G401 (cell line): ENCODE measurements around the gene GNG7. TPM values are rescaled to one million over a fixed set of nuclear protein-coding genes. Genes with fewer than 3 reads are reported as not detected.
A peak's percentile ranks its signal among the peaks of the same experiment; 100 is the strongest.
"Not testable (repeated sequence)": the region's sequence is repeated elsewhere in the genome, so short reads cannot be mapped to it uniquely, and the experiment has no call there.

Experiments
- DNase-seq: peaks from one replicate; pipeline ENCODE4 v3.0.0-alpha.2; 2015; ENCODE audit warnings: low spot score
- in situ Hi-C: cut with HindIII; loops from 2 replicates; pipeline ENCODE4 v1.10.0; 2016; ENCODE audit warnings: low sequenced_read_pairs, mixed read lengths
- total RNA-seq: library from RNA; depleted of rRNA; stranded (reverse); fragments of >200 nt; shearing (Covaris generic); gene quantifications from 2 replicates; pipeline ENCODE4 v1.2.3, GENCODE V29; 2014; rRNA removed

The GNG7 gene
- total RNA-seq, 1 experiment from 2014 or later = 9.2 TPM

DNA sequence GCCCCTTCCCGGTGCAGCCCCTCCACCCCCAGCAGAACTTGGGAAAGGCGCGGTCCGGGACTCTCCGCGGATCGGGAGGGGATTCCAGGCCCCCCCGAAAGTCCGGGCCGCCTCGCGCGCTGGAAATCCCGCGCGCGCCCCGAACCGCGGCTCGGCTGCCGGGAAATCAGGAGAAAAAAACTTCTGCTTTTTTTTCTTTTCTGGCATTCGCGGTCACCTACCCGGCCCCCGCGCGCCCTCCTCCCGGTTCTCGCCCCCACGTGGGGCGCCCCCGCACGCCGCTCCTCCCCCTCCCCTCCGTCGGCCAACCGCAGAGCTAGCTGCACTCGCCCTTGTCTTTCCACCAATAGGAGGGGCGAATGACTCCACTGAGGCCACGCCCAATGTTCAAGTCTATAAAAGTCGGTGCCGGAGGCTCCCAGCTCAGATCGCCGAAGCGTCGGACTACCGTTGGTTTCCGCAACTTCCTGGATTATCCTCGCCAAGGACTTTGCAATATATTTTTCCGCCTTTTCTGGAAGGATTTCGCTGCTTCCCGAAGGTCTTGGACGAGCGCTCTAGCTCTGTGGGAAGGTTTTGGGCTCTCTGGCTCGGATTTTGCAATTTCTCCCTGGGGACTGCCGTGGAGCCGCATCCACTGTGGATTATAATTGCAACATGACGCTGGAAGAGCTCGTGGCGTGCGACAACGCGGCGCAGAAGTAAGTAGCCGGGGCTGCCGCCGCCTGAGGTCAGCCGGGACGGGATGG, 226.6 kb downstream of the GNG7 start, which contains the start of gene GADD45B:
TSS of gene GADD45B (plus strand) at position 426 of the 749 bp plus-strand sequence. CDS start at position 658, 232 bp downstream.
- DNase-seq = peak; percentile 99
- in situ Hi-C loops = no loop called here

DNA sequence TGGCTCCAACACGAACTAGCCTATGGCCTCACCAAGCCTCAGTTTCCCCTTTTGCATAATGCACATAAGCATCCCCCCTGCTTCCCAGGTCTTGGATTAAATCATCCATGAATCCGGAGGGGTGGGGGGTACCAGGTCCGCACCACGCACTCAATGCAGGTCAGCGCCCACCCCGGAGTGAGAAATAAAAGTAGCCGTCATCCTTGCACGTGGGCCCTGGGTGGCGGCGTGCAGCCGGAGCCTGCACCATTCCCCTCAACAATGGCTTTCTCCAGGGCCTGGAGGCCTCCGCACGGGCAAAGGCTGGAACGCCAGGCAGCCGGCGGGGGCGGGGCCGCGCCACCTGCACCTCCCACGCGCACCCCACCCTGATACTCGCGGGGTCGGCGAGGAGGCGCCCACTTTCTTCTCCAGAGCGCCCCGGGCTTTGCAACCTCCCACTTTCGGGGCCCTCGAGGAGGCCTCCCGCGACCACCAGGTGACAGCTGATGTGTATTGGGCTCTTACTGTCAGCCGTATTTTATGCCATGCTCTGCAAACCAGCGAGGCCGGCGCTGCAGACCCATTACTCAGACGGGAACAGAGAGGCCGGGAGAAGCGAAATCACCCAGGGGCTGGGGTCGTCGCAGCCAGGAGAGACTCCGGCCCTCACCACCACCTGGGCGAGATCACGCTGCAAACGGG, 227.3 kb downstream of the GNG7 start:
- peak; percentile 54 for DNase-seq
- in situ Hi-C loops = no loop called here

GRCh38 chr19:2474232-2475017, 228.1 kb downstream of the GNG7 start:
- in situ Hi-C loops = no loop called here
- DNase-seq = peak; percentile 74

DNA sequence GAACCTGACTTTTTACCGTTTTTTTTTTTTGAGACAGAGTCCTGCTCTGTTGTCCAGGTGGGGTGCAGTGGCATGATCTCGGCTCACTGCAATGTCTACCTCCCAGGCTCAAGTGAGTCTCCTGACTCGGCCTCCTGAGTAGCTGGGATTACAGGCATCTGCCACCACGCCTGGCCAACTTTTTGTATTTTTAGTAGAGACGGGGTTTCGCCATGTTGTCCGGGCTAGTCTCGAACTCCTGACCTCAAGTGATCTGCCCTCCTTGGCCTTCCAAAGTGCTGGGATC, 232.6 kb downstream of the GNG7 start:
- in situ Hi-C loops, DNase-seq: not testable (repeated sequence)

GRCh38 chr19:2469102-2469914, 233.2 kb downstream of the GNG7 start:
- no peak for DNase-seq
- in situ Hi-C loops = no loop called here

DNA sequence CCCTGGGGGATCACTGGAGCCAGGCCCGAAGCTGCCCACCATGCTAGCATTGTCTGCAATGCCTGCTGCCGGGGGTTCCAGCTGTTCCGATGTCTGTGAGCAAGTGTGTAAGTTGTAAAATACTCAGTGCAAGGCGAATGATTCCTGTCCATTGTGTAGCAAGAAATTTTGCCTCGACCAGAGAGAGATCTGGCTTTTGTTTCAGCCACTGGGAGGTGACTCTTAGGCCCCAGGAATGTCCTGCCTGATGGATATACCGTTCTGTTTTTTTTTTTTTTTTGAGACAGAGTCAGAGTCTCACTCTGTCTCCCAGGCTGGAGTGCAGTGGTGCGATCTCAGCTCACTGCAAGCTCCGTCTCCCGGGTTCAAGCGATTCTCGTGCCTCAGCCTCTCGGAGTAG, 233.9 kb downstream of the GNG7 start:
- no peak for DNase-seq
- in situ Hi-C loops = no loop called here

DNA sequence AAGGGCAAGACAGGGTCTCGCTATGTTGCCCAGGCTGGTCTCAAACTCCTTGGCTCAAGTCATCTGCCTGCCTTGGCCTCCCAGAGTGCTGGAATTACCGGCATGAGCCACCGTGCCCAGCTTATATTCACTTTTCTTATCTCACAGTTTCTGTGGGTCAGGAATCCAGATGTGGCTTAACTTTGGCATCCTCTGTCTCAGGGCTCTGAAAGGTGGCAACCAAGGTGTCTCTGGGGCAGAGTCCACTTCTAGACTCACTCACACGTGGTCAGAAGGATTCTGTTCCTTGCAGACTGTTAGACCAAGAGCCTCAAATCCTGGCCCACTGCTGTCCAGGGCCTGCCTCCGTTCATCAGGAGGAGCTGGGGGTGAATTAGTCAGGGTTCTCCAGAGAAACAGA, 238.1 kb downstream of the GNG7 start:
- in situ Hi-C loops = no loop called here

DNA sequence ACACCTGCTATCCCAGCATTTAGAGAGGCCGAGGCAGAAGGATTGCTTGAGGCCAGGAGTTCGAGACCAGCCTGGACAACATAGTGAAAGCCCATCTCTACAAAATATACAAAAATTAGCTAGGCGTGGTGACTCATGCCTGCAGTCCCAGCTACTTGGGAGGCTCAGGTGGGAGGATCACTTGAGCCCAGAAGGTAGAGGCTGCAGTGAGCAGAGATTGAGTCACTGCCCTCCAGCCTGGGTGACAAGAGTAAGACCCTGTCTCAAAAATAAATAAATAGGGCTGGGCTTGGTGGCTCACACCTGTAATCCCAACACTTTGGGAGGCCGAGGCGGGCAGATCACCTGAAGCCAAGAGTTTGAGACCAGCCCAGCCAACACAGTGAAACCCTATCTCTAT, 238.8 kb downstream of the GNG7 start:
- in situ Hi-C loops, DNase-seq: not testable (repeated sequence)

More for the DNA sequence above, 238.1 kb downstream of the GNG7 start:
- DNase-seq = no peak

DNA sequence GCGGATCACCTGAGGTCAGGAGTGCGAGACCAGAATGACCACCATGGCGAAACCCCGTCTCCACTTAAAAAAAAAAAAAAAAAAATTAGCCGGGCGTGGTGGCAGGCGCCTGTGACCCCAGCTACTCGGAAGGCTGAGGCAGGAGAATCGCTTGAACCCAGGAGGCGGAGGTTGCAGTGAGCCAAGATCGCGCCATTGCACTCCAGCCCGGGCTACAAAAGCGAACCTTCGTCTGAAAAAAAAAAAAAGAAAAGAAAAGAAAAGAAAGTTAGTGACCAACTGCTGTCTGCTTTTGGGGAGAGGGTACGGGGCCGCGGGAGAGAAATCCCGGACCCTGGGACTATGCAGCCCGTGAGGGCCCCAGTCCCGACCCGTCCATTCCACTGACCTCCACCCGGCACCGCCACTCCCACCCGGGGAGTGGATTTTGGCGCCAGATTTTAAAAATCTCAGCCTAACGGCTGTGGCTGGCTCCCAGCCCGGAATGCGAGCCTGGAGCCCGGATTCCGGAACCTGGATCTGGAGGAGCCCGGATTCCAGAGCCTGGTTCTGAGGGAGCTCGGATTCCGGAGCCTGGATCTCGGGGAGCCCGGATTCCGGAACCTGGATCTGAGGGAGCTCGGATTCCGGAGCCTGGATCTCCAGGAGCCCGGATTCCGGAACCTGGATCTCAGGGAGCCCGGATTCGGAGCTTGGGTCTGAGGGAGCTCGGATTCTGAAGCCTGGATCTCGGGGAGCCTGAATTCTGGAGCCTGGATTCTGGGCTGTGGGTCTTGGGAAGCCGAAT, 239.7 kb downstream of the GNG7 start:
- in situ Hi-C loops = no loop called here
- peak; percentile 92 for DNase-seq

DNA sequence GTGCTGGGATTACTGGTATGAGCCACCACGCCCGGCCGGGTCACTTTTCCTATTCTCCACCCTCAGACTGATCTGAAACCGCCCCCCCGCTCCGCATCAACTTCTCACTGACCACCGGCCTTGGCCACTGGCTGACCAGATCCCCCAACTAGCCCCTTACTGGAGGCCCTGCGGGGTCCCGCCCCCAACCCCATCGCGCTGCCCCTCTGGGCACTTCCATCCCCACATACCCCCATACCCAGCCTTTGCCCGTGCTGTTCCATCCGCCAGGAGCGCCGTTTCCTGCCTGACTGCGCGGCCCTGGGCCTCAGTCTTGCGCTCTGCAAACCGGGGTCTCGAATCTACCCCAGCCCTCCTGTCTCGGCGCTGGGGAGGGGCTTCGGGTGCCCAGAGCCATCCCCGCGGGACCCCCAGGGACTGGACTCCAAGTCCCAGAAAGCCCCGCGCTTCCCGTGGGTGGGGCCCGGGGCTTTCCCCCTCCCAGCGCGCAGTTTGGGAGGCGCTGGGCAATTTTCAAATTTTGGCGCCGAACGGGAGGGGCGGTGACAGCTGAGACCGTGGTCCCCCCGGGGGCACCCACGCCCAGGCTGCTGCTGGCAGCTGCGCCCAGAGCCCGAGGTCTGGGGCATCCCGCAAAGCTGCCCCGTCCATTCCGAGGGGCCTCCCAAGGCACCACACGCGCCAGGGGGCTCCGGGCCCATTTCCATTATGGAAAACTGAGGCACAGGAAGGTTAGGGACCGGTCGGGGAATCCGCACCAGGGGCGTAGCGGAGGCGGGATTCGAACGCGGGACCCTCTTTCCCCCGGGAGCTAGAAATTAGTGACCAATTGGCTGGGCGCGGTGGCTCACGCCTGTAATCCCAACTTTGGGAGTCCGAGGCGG, 240.5 kb downstream of the GNG7 start:
- peak; percentile 46 for DNase-seq
- in situ Hi-C loops = no loop called here

Other genes with a start within 250 kb of the GNG7 start
- gene LMNB2, start 245.7 kb downstream of the GNG7 start, total RNA-seq = 216 and 321 TPM in 2 replicates
- gene GADD45B, start 226.6 kb downstream of the GNG7 start, total RNA-seq = 39.5 and 44.2 TPM in 2 replicates
- gene DIRAS1, start 18.7 kb upstream of the GNG7 start, total RNA-seq = 13.5 and 13.7 TPM in 2 replicates
- 61.7 and 90.3 TPM in 2 replicates for gene SLC39A3, start 37.3 kb upstream of the GNG7 start, total RNA-seq
- gene SGTA, start 80.6 kb upstream of the GNG7 start, total RNA-seq = 133 and 143 TPM in 2 replicates
- 278 and 385 TPM in 2 replicates for gene THOP1, start 82.8 kb upstream of the GNG7 start, total RNA-seq
- 4.1 and 6.1 TPM in 2 replicates for gene ZNF554, start 117.2 kb upstream of the GNG7 start, total RNA-seq
- gene ZNF555, start 138.8 kb upstream of the GNG7 start, total RNA-seq = 5.3 and 19.0 TPM in 2 replicates
- gene ZNF556, start 164.6 kb upstream of the GNG7 start, total RNA-seq = 0.25 and 0.31 TPM in 2 replicates
- 12.0 and 20.8 TPM in 2 replicates for gene ZNF57, start 198.2 kb upstream of the GNG7 start, total RNA-seq
- 6.5 and 7.1 TPM in 2 replicates for gene ZNF77, start 242.3 kb upstream of the GNG7 start, total RNA-seq